ENCODE measurements around the gene EEF1G.

EEF1G gene

GRCh38 chr11:62513626-62514025 lies 60.1 kb downstream of the EEF1G start:
- no peak for DNase-seq (ENCODE audit: extremely low spot score)
- TF ChIP-seq SP1 (IDR thresholded peaks at IDR 0.05): no peak
- CTCF ChIA-PET: no interaction called here
- POLR2A ChIA-PET: no interaction called here

DNA sequence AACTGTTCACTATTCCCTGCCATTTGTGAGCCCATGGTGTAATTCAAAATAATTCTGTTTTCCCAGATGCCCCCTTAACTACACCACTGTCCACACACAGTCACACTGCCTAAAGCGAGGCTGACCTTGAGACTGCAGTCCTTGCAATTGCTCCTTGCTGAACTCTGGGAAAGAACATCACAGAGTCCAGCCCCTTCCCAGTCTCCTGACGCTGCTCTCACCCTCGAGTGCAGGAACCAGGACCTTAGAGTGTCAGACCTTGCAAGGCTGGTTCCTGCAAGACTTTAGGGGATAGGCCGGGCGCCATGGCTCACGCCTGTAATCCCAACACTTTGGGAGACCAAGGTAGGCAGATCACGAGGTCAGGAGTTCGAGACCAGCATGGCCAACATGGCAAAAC lies 60.7 kb downstream of the EEF1G start:
- no peak for TF ChIP-seq ZNF384 (IDR thresholded peaks at IDR 0.05)
- TF ChIP-seq ARNT (IDR thresholded peaks at IDR 0.05): no peak
- no peak for TF ChIP-seq NFRKB (IDR thresholded peaks at IDR 0.05)
- ChIA-PET CTCF (interaction anchor here (0.7 kb wide), 1 partner anchor 30 kb away, joined by 3 read pairs; no protein-coding TSS in a partner anchor), POLR2A (no interaction called here)

More for the DNA sequence above, 60.7 kb downstream of the EEF1G start:
- no peak for DNase-seq (ENCODE audit: extremely low spot score)
